HG03432 (cell line): ENCODE measurements around the gene TOP3B.

ENCODE experiments used
- ATAC-seq: cut with Tn5 transposase; IDR thresholded peaks from one replicate; pipeline ENCODE4 v1.9.1; 2021; ENCODE audit warnings: mild to moderate bottlenecking, moderate library complexity; ENCODE audit not compliant: unreplicated experiment

The TOP3B gene

GRCh38 chr22:21909871-21910270 is 72.7 kb downstream of the TOP3B start:
- no peak for ATAC-seq

GRCh38 chr22:21907638-21908522 is 74.7 kb downstream of the TOP3B start:
- ATAC-seq = no peak
